HL-60 (cell line): Measurements from ENCODE around the gene TMEM94.
A peak's percentile ranks its signal among the peaks of the same experiment; 100 is the strongest.

Experiments used
- DNase-seq, 2 experiments: peaks; one replicate each; pipeline ENCODE4 v3.0.0-alpha.2; 2010 to 2020; ENCODE audit warnings: low read depth in 1 of 2, low spot score in 1 of 2
- H3K27ac ChIP-seq: fragments of 250-450 bp; sonication (Bioruptor Pico); replicated peaks from 2 replicates; pipeline ENCODE4 v1.5.1; 2020; ENCODE audit warnings: mild to moderate bottlenecking, moderate library complexity
- H3K27me3 ChIP-seq: fragments of 250-450 bp; sonication (Bioruptor Pico); 2 replicates; pipeline ENCODE4 v1.5.1; 2021; ENCODE audit warnings: mild to moderate bottlenecking, moderate library complexity; ENCODE audit not compliant: insufficient read depth, poor library complexity, severe bottlenecking
- H3K4me3 ChIP-seq: replicated peaks from 2 replicates; pipeline ENCODE4 v1.5.1; 2011; ENCODE audit warnings: mild to moderate bottlenecking, control low read depth, low read length; ENCODE audit not compliant: insufficient read depth
- CTCF ChIP-seq: IDR thresholded peaks from one replicate; pipeline ENCODE4 v1.5.1; 2011; ENCODE audit warnings: low read length, control low read depth, inconsistent platforms; ENCODE audit not compliant: insufficient read depth
- GABPA ChIP-seq: IDR thresholded peaks from 2 replicates; pipeline ENCODE4 v1.6.1; 2012; ENCODE audit warnings: low read depth
- POLR2AphosphoS5 ChIP-seq: IDR thresholded peaks from 2 replicates; pipeline ENCODE4 v1.6.1; 2012; ENCODE audit warnings: low read depth
- REST ChIP-seq: IDR thresholded peaks from 2 replicates; pipeline ENCODE4 v1.6.1; 2012; ENCODE audit warnings: low read depth; ENCODE audit not compliant: insufficient replicate concordance
- SPI1 ChIP-seq: IDR thresholded peaks from 2 replicates; pipeline ENCODE4 v1.6.1; 2012; ENCODE audit warnings: low read depth, mild to moderate bottlenecking, borderline replicate concordance

The TMEM94 gene

GRCh38 chr17:75459590-75460267, 3.3 kb downstream of the TMEM94 start:
- no peaks in the 10 kb centered on the region for H3K27me3 ChIP-seq
- no peak overlapping the region for H3K4me3 ChIP-seq
- TF ChIP-seq SPI1 (no peak), CTCF (no peak), GABPA (no peak), POLR2AphosphoS5 (no peak), REST (no peak)
- H3K27ac ChIP-seq, result peak overlapping the region; percentile 18
- DNase-seq, result peak; percentile 36 to 63

- TF ChIP-seq REST (no peak), SPI1 (no peak), GABPA (no peak), POLR2AphosphoS5 (no peak), CTCF (no peak)
- DNase-seq, result no peak
- Histone ChIP-seq H3K27me3 (no peaks in the 10 kb centered on the region), H3K27ac (no peak overlapping the region; the same call in 1 of the 2 replicates), H3K4me3 (no peak overlapping the region)
These were observed 3.9 kb downstream of the TMEM94 start for GRCh38 chr17:75460295-75460694.

GRCh38 chr17:75463603-75464002, 7.2 kb downstream of the TMEM94 start:
- no peak overlapping the region for H3K4me3 ChIP-seq
- TF ChIP-seq SPI1, result no peak
- TF ChIP-seq CTCF, result no peak
- TF ChIP-seq POLR2AphosphoS5, result no peak
- H3K27ac ChIP-seq, result no peak overlapping the region
- no peaks in the 10 kb centered on the region for H3K27me3 ChIP-seq
- DNase-seq, result no peak

GRCh38 chr17:75465039-75465438, 8.6 kb downstream of the TMEM94 start:
- H3K27ac ChIP-seq, result no peak overlapping the region
- H3K4me3 ChIP-seq, result no peak overlapping the region
- TF ChIP-seq POLR2AphosphoS5 (no peak), REST (no peak), SPI1 (no peak), GABPA (no peak), CTCF (no peak)
- H3K27me3 ChIP-seq, result no peaks in the 10 kb centered on the region
- no peak for DNase-seq
